SU-DHL-6 (cell line): ENCODE data around the gene SFTPA2.
"Not testable (repeated sequence)": the region's sequence is repeated elsewhere in the genome, so short reads cannot be mapped to it uniquely, and the experiment has no call there.

Experiments
- H2AFZ ChIP-seq: fragments of 200-600 bp; sonication (generic); 2 replicates; pipeline ENCODE4 v1.6.1; 2014; ENCODE audit warnings: low read depth, mild to moderate bottlenecking, moderate library complexity, mixed read lengths, antibody characterized with exemption, low read length; ENCODE audit not compliant: severe bottlenecking
- H3F3A ChIP-seq: fragments of 200-600 bp; shearing (Covaris generic); 2 replicates; pipeline ENCODE4 v1.6.0; 2016; ENCODE audit warnings: antibody characterized with exemption, mild to moderate bottlenecking; ENCODE audit not compliant: insufficient read depth
- H3K27ac ChIP-seq: fragments of 200-600 bp; sonication (generic); 2 replicates; pipeline ENCODE4 v1.5.1; 2016; ENCODE audit warnings: low read depth, mild to moderate bottlenecking, low read length, moderate library complexity, mixed read lengths
- H3K27me3 ChIP-seq: fragments of 200-600 bp; sonication (generic), shearing (Covaris generic); 2 replicates; pipeline ENCODE4 v1.6.0; 2014; ENCODE audit warnings: mild to moderate bottlenecking, low read length
- H3K36me3 ChIP-seq: fragments of 200-600 bp; sonication (generic); 2 replicates; pipeline ENCODE4 v1.6.1; 2014; ENCODE audit warnings: mild to moderate bottlenecking, low read length, mixed read lengths
- H3K4me2 ChIP-seq: fragments of 300-600, 200-600 bp; shearing (Covaris generic), sonication (generic); 2 replicates; pipeline ENCODE4 v1.6.0; 2014; ENCODE audit warnings: low read length, low read depth, mild to moderate bottlenecking; ENCODE audit not compliant: poor library complexity, severe bottlenecking
- H3K4me3 ChIP-seq: fragments of 200-600 bp; sonication (generic); 2 replicates; pipeline ENCODE4 v1.5.1; 2014; ENCODE audit warnings: antibody characterized with exemption, low read length, mild to moderate bottlenecking, mixed read lengths; ENCODE audit not compliant: insufficient read depth, poor library complexity, severe bottlenecking
- H3K79me2 ChIP-seq: fragments of 200-600 bp; sonication (generic); 2 replicates; pipeline ENCODE4 v1.6.1; 2014; ENCODE audit warnings: mild to moderate bottlenecking, low read length, moderate library complexity; ENCODE audit not compliant: insufficient read depth
- H3K9ac ChIP-seq: fragments of 200-600 bp; sonication (generic); 2 replicates; pipeline ENCODE4 v1.7.0; 2014; ENCODE audit warnings: mild to moderate bottlenecking, low read length
- H3K9me2 ChIP-seq: fragments of 200-600 bp; sonication (generic); replicated peaks from 2 replicates; pipeline ENCODE4 v1.6.1; 2014; ENCODE audit warnings: low read length; ENCODE audit not compliant: insufficient read depth
- H3K9me3 ChIP-seq: fragments of 200-600 bp; sonication (generic); 2 replicates; pipeline ENCODE4 v1.6.1; 2014; ENCODE audit warnings: low read length, mixed read lengths; ENCODE audit not compliant: insufficient read depth
- H4K20me1 ChIP-seq: fragments of 200-600 bp; sonication (generic); 2 replicates; pipeline ENCODE4 v1.6.1; 2014; ENCODE audit warnings: low read depth, mild to moderate bottlenecking, antibody characterized with exemption, low read length, moderate library complexity, mixed read lengths
- CTCF ChIP-seq: fragments of 200-600 bp; sonication (generic); IDR thresholded peaks from one replicate; pipeline ENCODE4 v1.5.1; 2017; ENCODE audit warnings: antibody characterized with exemption, mild to moderate bottlenecking, low read length, moderate library complexity; ENCODE audit not compliant: insufficient read depth, poor library complexity, severe bottlenecking
- EZH2phosphoT487 ChIP-seq: fragments of 200-600 bp; sonication (generic), shearing (Covaris generic); conservative IDR thresholded peaks from 2 replicates; pipeline ENCODE4 v1.6.1; 2018; ENCODE audit warnings: mild to moderate bottlenecking, antibody characterized with exemption, low read length, moderate library complexity, mixed read lengths

SFTPA2 gene

GRCh38 chr10:79582096-79582495 lies 21.9 kb upstream of the SFTPA2 start:
- H3K4me3 ChIP-seq: no peak overlapping the region
- no peak overlapping the region for H2AFZ ChIP-seq
- H3K79me2 ChIP-seq: no peaks in the 10 kb centered on the region
- no peak overlapping the region for H3K27ac ChIP-seq
- H3F3A ChIP-seq: no peaks in the 10 kb centered on the region
- no peaks in the 10 kb centered on the region for H3K27me3 ChIP-seq
- no peaks in the 10 kb centered on the region for H3K36me3 ChIP-seq
- TF ChIP-seq CTCF: no peak
- TF ChIP-seq EZH2phosphoT487: no peak
- H3K9me2 ChIP-seq: no peaks in the 10 kb centered on the region
- H3K9ac ChIP-seq: no peak overlapping the region
- H3K9me3 ChIP-seq: no peaks in the 10 kb centered on the region
- H4K20me1 ChIP-seq: no peaks in the 10 kb centered on the region
- no peak overlapping the region for H3K4me2 ChIP-seq

- H3K79me2 ChIP-seq: no peaks in the 10 kb centered on the region
- H3K27ac ChIP-seq: no peak overlapping the region
- H3K36me3 ChIP-seq: no peaks in the 10 kb centered on the region
- no peaks in the 10 kb centered on the region for H3K9me2 ChIP-seq
- H3F3A ChIP-seq: no peaks in the 10 kb centered on the region
- H4K20me1 ChIP-seq: no peaks in the 10 kb centered on the region
- TF ChIP-seq EZH2phosphoT487 (no peak), CTCF (no peak)
- H3K9ac ChIP-seq: no peak overlapping the region
- H2AFZ ChIP-seq: no peak overlapping the region
- no peak overlapping the region for H3K4me3 ChIP-seq
- no peak overlapping the region for H3K4me2 ChIP-seq
- no peaks in the 10 kb centered on the region for H3K9me3 ChIP-seq
- H3K27me3 ChIP-seq: no peaks in the 10 kb centered on the region
Observed at GRCh38 chr10:79581044-79581443, 20.8 kb upstream of the SFTPA2 start.

GRCh38 chr10:79579361-79579760 lies 19.2 kb upstream of the SFTPA2 start:
- H3K79me2 ChIP-seq: no peaks in the 10 kb centered on the region
- H3K9me2 ChIP-seq: no peaks in the 10 kb centered on the region
- H3K36me3 ChIP-seq: no peaks in the 10 kb centered on the region
- H3K9me3 ChIP-seq: no peaks in the 10 kb centered on the region
- no peak overlapping the region for H3K4me2 ChIP-seq
- H4K20me1 ChIP-seq: no peaks in the 10 kb centered on the region
- H3K27me3 ChIP-seq: no peaks in the 10 kb centered on the region
- H3K4me3 ChIP-seq: no peak overlapping the region
- no peak for TF ChIP-seq EZH2phosphoT487
- TF ChIP-seq CTCF: no peak
- no peak overlapping the region for H3K27ac ChIP-seq
- H3K9ac ChIP-seq: no peak overlapping the region
- H2AFZ ChIP-seq: no peak overlapping the region
- no peaks in the 10 kb centered on the region for H3F3A ChIP-seq

DNA sequence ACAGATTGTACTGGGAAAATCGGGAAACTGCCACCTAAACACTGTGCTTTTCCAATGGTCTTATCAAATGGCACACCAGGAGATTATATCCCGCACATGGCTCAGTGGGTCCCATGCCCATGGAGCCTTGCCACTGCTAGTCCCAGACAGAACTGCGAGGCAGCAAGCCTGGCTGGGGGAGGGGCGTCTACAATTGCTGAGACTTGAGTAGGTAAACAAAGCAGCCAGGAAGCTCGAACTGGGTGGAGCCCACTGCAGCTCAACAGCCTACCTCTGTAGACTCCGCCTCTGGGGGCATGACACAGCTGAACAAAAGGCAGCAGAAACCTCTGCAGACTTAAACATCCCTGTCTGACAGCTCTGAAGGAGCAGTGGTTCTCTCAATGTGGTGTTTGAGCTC lies 10.4 kb upstream of the SFTPA2 start:
- not testable (repeated sequence) for H3K79me2 ChIP-seq, H3F3A ChIP-seq, H3K27me3 ChIP-seq, H3K9me2 ChIP-seq, H3K4me2 ChIP-seq, H3K9ac ChIP-seq, H3K36me3 ChIP-seq, H2AFZ ChIP-seq, H4K20me1 ChIP-seq, H3K27ac ChIP-seq, H3K4me3 ChIP-seq, H3K9me3 ChIP-seq
